ENCODE data around the gene GAS2L2. TPM values are rescaled to one million over a fixed set of nuclear protein-coding genes. Genes with fewer than 3 reads are reported as not detected.

Gene GAS2L2
- total and polyA plus RNA-seq, 2 experiments from 2014 or later = 0.06 TPM; not detected in 1

DNA sequence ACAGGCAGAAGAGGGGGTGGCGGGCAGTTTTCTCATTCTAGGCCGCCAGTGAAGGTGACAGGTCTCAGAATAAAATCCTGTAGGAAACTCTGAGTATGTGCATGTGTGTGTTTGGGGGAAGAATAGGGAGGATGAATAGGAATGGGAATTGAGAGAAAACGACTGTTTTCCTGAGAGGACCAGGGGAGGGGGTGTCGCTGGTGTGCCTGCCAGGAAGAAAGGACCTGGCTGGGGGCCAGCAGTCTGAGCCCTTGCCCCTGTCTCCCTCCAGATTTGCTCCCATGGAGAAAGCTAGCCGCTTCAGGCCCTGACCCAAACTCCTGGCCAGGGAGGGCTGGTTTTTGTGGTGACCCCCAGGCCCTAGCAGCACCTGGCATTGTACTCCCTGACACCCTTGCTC lies 22.0 kb upstream of the GAS2L2 start:
- no peak overlapping the region for H3K4me2 ChIP-seq
- no peak for DNase-seq (ENCODE audit: low spot score)
- H3K36me3 ChIP-seq (ENCODE audit: insufficient read depth) = no peaks in the 10 kb centered on the region
- no peaks in the 10 kb centered on the region for H3K36me3 Mint-ChIP-seq (ENCODE audit: low read depth)
- no peak for ATAC-seq
- H3K4me1 Mint-ChIP-seq = peaks cover 34% of the 10 kb centered on the region
- peaks cover 13% of the 10 kb centered on the region for H3K4me1 ChIP-seq (ENCODE audit: insufficient read depth)
- no peak overlapping the region for H3K4me3 ChIP-seq
- H3K27ac ChIP-seq (ENCODE audit: low read depth) = no peak overlapping the region
- H3K27ac Mint-ChIP-seq = no peak overlapping the region
- no peaks in the 10 kb centered on the region for H3K27me3 Mint-ChIP-seq (ENCODE audit: insufficient read depth, low read depth, poor library complexity)
- no peaks in the 10 kb centered on the region for H4K20me1 ChIP-seq (replicated peaks; ENCODE audit: insufficient read depth)
- TF ChIP-seq NANOG (IDR thresholded peaks at IDR 0.05; ENCODE audit: borderline replicate concordance) (no peak), ZNF331 (CRISPR knock-in tag; IDR thresholded peaks at IDR 0.05; ENCODE audit: low read depth) (no peak), POLR2AphosphoS5 (IDR thresholded peaks at IDR 0.05; ENCODE audit: low read depth) (no peak), STAT1 (IDR thresholded peaks at IDR 0.05; ENCODE audit: unreplicated experiment) (no peak), ZNF114 (CRISPR knock-in tag; IDR thresholded peaks at IDR 0.05) (no peak), EZH2 (IDR thresholded peaks at IDR 0.05; ENCODE audit: low read depth, unreplicated experiment) (no peak), CREB1 (CRISPR knock-in tag; IDR thresholded peaks at IDR 0.05; ENCODE audit: low read depth) (no peak), JUNB (IDR thresholded peaks at IDR 0.05; ENCODE audit: unreplicated experiment) (no peak)
- TF ChIP-seq, protein P1, sequence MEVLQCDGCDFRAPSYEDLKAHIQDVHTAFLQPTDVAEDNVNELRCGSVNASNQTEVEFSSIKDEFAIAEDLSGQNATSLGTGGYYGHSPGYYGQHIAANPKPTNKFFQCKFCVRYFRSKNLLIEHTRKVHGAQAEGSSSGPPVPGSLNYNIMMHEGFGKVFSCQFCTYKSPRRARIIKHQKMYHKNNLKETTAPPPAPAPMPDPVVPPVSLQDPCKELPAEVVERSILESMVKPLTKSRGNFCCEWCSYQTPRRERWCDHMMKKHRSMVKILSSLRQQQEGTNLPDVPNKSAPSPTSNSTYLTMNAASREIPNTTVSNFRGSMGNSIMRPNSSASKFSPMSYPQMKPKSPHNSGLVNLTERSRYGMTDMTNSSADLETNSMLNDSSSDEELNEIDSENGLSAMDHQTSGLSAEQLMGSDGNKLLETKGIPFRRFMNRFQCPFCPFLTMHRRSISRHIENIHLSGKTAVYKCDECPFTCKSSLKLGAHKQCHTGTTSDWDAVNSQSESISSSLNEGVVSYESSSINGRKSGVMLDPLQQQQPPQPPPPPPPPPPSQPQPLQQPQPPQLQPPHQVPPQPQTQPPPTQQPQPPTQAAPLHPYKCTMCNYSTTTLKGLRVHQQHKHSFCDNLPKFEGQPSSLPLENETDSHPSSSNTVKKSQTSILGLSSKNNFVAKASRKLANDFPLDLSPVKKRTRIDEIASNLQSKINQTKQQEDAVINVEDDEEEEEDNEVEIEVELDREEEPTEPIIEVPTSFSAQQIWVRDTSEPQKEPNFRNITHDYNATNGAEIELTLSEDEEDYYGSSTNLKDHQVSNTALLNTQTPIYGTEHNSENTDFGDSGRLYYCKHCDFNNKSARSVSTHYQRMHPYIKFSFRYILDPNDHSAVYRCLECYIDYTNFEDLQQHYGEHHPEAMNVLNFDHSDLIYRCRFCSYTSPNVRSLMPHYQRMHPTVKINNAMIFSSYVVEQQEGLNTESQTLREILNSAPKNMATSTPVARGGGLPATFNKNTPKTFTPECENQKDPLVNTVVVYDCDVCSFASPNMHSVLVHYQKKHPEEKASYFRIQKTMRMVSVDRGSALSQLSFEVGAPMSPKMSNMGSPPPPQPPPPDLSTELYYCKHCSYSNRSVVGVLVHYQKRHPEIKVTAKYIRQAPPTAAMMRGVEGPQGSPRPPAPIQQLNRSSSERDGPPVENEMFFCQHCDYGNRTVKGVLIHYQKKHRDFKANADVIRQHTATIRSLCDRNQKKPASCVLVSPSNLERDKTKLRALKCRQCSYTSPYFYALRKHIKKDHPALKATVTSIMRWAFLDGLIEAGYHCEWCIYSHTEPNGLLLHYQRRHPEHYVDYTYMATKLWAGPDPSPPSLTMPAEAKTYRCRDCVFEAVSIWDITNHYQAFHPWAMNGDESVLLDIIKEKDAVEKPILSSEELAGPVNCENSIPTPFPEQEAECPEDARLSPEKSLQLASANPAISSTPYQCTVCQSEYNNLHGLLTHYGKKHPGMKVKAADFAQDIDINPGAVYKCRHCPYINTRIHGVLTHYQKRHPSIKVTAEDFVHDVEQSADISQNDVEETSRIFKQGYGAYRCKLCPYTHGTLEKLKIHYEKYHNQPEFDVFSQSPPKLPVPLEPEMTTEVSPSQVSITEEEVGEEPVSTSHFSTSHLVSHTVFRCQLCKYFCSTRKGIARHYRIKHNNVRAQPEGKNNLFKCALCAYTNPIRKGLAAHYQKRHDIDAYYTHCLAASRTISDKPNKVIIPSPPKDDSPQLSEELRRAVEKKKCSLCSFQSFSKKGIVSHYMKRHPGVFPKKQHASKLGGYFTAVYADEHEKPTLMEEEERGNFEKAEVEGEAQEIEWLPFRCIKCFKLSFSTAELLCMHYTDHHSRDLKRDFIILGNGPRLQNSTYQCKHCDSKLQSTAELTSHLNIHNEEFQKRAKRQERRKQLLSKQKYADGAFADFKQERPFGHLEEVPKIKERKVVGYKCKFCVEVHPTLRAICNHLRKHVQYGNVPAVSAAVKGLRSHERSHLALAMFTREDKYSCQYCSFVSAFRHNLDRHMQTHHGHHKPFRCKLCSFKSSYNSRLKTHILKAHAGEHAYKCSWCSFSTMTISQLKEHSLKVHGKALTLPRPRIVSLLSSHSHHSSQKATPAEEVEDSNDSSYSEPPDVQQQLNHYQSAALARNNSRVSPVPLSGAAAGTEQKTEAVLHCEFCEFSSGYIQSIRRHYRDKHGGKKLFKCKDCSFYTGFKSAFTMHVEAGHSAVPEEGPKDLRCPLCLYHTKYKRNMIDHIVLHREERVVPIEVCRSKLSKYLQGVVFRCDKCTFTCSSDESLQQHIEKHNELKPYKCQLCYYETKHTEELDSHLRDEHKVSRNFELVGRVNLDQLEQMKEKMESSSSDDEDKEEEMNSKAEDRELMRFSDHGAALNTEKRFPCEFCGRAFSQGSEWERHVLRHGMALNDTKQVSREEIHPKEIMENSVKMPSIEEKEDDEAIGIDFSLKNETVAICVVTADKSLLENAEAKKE (CRISPR knock-in tag; IDR thresholded peaks at IDR 0.05) = no peak
- TF ChIP-seq, protein P2, sequence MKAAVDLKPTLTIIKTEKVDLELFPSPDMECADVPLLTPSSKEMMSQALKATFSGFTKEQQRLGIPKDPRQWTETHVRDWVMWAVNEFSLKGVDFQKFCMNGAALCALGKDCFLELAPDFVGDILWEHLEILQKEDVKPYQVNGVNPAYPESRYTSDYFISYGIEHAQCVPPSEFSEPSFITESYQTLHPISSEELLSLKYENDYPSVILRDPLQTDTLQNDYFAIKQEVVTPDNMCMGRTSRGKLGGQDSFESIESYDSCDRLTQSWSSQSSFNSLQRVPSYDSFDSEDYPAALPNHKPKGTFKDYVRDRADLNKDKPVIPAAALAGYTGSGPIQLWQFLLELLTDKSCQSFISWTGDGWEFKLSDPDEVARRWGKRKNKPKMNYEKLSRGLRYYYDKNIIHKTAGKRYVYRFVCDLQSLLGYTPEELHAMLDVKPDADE (IDR thresholded peaks at IDR 0.05) = no peak
- TF ChIP-seq, protein P3, sequence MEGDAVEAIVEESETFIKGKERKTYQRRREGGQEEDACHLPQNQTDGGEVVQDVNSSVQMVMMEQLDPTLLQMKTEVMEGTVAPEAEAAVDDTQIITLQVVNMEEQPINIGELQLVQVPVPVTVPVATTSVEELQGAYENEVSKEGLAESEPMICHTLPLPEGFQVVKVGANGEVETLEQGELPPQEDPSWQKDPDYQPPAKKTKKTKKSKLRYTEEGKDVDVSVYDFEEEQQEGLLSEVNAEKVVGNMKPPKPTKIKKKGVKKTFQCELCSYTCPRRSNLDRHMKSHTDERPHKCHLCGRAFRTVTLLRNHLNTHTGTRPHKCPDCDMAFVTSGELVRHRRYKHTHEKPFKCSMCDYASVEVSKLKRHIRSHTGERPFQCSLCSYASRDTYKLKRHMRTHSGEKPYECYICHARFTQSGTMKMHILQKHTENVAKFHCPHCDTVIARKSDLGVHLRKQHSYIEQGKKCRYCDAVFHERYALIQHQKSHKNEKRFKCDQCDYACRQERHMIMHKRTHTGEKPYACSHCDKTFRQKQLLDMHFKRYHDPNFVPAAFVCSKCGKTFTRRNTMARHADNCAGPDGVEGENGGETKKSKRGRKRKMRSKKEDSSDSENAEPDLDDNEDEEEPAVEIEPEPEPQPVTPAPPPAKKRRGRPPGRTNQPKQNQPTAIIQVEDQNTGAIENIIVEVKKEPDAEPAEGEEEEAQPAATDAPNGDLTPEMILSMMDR (conservative IDR thresholded peaks at IDR 0.05; ENCODE audit: low read depth in 2 of 2) = no peak
- H3K9me2 ChIP-seq (ENCODE audit: insufficient read depth) = no peaks in the 10 kb centered on the region
- H3K4me3 Mint-ChIP-seq = no peak overlapping the region
- H3K9me3 Mint-ChIP-seq = no peaks in the 10 kb centered on the region
- no peaks in the 10 kb centered on the region for H3K79me2 ChIP-seq (replicated peaks; ENCODE audit: insufficient read depth)
- no peaks in the 10 kb centered on the region for H3F3A ChIP-seq (replicated peaks; ENCODE audit: low read depth)
- H2AFZ ChIP-seq = peak overlapping the region; percentile 97
- H3K27me3 ChIP-seq (ENCODE audit: insufficient read depth) = no peaks in the 10 kb centered on the region

Measured in GM23338 (cell line).